Measurements from ENCODE around the gene NRIP3. TPM values are rescaled to one million over a fixed set of nuclear protein-coding genes. Genes with fewer than 3 reads are reported as not detected.

The NRIP3 gene
- total RNA-seq, 1 experiment from 2014 or later: 22.8 TPM

- BruUV-seq (replicated peaks): no TSS peak
- intact Hi-C loops (cut with micrococcal nuclease; ENCODE audit: unreplicated experiment) (no loop called here), in situ Hi-C loops (cut with HindIII; ENCODE audit: low pct_unique_long_range_greater_than_20kb, low sequenced_read_pairs) (no loop called here)
- no peaks in the 10 kb centered on the region for H3K36me3 ChIP-seq (ENCODE audit: control insufficient read depth, insufficient read depth, low read length)
- H3K4me1 ChIP-seq (ENCODE audit: control insufficient read depth, insufficient read depth, low read length): no peaks in the 10 kb centered on the region
- ATAC-seq (no peak), DNase-seq (ENCODE audit: low read depth, low spot score) (no peak)
- no peaks in the 10 kb centered on the region; the same call in 1 of the 2 replicates for H3K9me3 ChIP-seq (ENCODE audit: control insufficient read depth, insufficient read depth, low read depth, low read length)
- no peak overlapping the region for H3K4me3 ChIP-seq (ENCODE audit: low read depth in 2 of 2, low read length in 2 of 2)
- H3K27ac ChIP-seq (ENCODE audit: low read length): no peak overlapping the region
- no peak for TF ChIP-seq TCF7L2 (IDR thresholded peaks at IDR 0.05; ENCODE audit: low read depth, low read length)
- no peak for TF ChIP-seq REST (IDR thresholded peaks at IDR 0.05; ENCODE audit: insufficient read depth in 1 of 2, low read depth in 2 of 2, low read length in 1 of 2)
- no peak for TF ChIP-seq POLR2AphosphoS5 (IDR thresholded peaks at IDR 0.05; ENCODE audit: low read depth, low read length)
- no peak for TF ChIP-seq SIN3A (IDR thresholded peaks at IDR 0.05; ENCODE audit: borderline replicate concordance, insufficient read depth, low read depth, low read length)
- no peak for TF ChIP-seq CTCF (IDR thresholded peaks at IDR 0.05)
- CTCF ChIA-PET: no interaction called here
- POLR2A ChIA-PET: no interaction called here
- H3K27me3 ChIP-seq (ENCODE audit: control insufficient read depth, insufficient read depth, low read length): no peaks in the 10 kb centered on the region
Observed at GRCh38 chr11:9040410-9040809, 36.6 kb upstream of the NRIP3 start.

GRCh38 chr11:9039863-9040262 is 36.1 kb upstream of the NRIP3 start:
- H3K27ac ChIP-seq (ENCODE audit: low read length): no peak overlapping the region
- no peaks in the 10 kb centered on the region for H3K4me1 ChIP-seq (ENCODE audit: control insufficient read depth, insufficient read depth, low read length)
- intact Hi-C loops (cut with micrococcal nuclease; ENCODE audit: unreplicated experiment) (no loop called here), in situ Hi-C loops (cut with HindIII; ENCODE audit: low pct_unique_long_range_greater_than_20kb, low sequenced_read_pairs) (no loop called here)
- H3K36me3 ChIP-seq (ENCODE audit: control insufficient read depth, insufficient read depth, low read length): no peaks in the 10 kb centered on the region
- DNase-seq (ENCODE audit: low read depth, low spot score) (no peak), ATAC-seq (no peak)
- no peaks in the 10 kb centered on the region for H3K27me3 ChIP-seq (ENCODE audit: control insufficient read depth, insufficient read depth, low read length)
- ChIA-PET POLR2A (interaction anchor here (0.6 kb wide), 1 partner anchor 264 kb away, joined by 6 read pairs; no protein-coding TSS in a partner anchor), CTCF (no interaction called here)
- no peak for TF ChIP-seq TCF7L2 (IDR thresholded peaks at IDR 0.05; ENCODE audit: low read depth, low read length)
- TF ChIP-seq CTCF (IDR thresholded peaks at IDR 0.05): no peak
- no peak for TF ChIP-seq REST (IDR thresholded peaks at IDR 0.05; ENCODE audit: insufficient read depth in 1 of 2, low read depth in 2 of 2, low read length in 1 of 2)
- TF ChIP-seq POLR2AphosphoS5 (IDR thresholded peaks at IDR 0.05; ENCODE audit: low read depth, low read length): no peak
- no peak for TF ChIP-seq SIN3A (IDR thresholded peaks at IDR 0.05; ENCODE audit: borderline replicate concordance, insufficient read depth, low read depth, low read length)
- BruUV-seq (replicated peaks): no TSS peak
- H3K9me3 ChIP-seq (ENCODE audit: control insufficient read depth, insufficient read depth, low read depth, low read length): no peaks in the 10 kb centered on the region; the same call in 1 of the 2 replicates
- no peak overlapping the region for H3K4me3 ChIP-seq (ENCODE audit: low read depth in 2 of 2, low read length in 2 of 2)

Data from Panc1 (cell line).